ENCODE results near the gene VAMP5.
A peak's percentile ranks its signal among the peaks of the same experiment; 100 is the strongest.
"Not testable (repeated sequence)": the region's sequence is repeated elsewhere in the genome, so short reads cannot be mapped to it uniquely, and the experiment has no call there.

Gene VAMP5

DNA sequence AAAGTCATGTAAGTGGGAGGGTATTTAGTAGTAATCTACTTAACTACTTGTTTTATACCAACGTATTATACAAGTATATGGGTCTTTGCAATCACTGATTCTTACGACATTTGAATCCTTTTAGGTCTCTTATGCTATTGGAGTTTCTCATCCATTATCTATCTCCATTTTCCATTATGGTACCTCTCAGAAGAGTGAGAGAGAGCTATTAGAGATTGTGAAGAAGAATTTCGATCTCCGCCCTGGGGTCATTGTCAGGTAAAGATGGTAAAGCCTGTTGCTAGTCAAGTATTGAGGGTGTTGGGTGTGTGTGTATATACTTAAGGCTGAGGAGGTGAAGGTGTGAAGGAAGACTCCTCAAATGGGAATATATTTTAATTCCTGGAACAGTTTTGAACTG lies 41.5 kb upstream of the VAMP5 start:
- peaks cover 75% of the 10 kb centered on the region for H4K20me1 ChIP-seq (ENCODE audit: insufficient read depth, low read length, poor library complexity, severe bottlenecking)
- peak overlapping the region; percentile 93 for H3K4me3 ChIP-seq (ENCODE audit: low read length, poor library complexity, severe bottlenecking)
- H3K4me2 ChIP-seq (ENCODE audit: low read depth, low read length, poor library complexity, severe bottlenecking): peak overlapping the region; percentile 97
- peaks cover 4% of the 10 kb centered on the region for H3K27me3 ChIP-seq (ENCODE audit: insufficient read depth, low read length, poor library complexity, severe bottlenecking)
- H3K9me3 ChIP-seq (ENCODE audit: insufficient read depth, low read depth, low read length): no peaks in the 10 kb centered on the region
- TF ChIP-seq EZH2phosphoT487 (IDR thresholded peaks at IDR 0.05; ENCODE audit: borderline replicate concordance): no peak
- TF ChIP-seq, protein P1, sequence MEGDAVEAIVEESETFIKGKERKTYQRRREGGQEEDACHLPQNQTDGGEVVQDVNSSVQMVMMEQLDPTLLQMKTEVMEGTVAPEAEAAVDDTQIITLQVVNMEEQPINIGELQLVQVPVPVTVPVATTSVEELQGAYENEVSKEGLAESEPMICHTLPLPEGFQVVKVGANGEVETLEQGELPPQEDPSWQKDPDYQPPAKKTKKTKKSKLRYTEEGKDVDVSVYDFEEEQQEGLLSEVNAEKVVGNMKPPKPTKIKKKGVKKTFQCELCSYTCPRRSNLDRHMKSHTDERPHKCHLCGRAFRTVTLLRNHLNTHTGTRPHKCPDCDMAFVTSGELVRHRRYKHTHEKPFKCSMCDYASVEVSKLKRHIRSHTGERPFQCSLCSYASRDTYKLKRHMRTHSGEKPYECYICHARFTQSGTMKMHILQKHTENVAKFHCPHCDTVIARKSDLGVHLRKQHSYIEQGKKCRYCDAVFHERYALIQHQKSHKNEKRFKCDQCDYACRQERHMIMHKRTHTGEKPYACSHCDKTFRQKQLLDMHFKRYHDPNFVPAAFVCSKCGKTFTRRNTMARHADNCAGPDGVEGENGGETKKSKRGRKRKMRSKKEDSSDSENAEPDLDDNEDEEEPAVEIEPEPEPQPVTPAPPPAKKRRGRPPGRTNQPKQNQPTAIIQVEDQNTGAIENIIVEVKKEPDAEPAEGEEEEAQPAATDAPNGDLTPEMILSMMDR (conservative IDR thresholded peaks at IDR 0.05; ENCODE audit: low read length): no peak
- no peak overlapping the region for H2AFZ ChIP-seq (ENCODE audit: low read length)
- H3K9me2 ChIP-seq (replicated peaks; ENCODE audit: low read depth, low read length): no peaks in the 10 kb centered on the region
- peaks cover 23% of the 10 kb centered on the region for H3F3A ChIP-seq (ENCODE audit: low read depth)
- H3K79me2 ChIP-seq (ENCODE audit: insufficient read depth, low read length): peaks cover 65% of the 10 kb centered on the region
- peaks cover 32% of the 10 kb centered on the region for H3K4me1 ChIP-seq (ENCODE audit: insufficient read depth, low read length, poor library complexity, severe bottlenecking)
- H3K36me3 ChIP-seq (ENCODE audit: insufficient read depth, low read length): peaks cover 68% of the 10 kb centered on the region
- H3K9ac ChIP-seq (ENCODE audit: low read depth, low read length, poor library complexity, severe bottlenecking): peak overlapping the region; percentile 100

DNA sequence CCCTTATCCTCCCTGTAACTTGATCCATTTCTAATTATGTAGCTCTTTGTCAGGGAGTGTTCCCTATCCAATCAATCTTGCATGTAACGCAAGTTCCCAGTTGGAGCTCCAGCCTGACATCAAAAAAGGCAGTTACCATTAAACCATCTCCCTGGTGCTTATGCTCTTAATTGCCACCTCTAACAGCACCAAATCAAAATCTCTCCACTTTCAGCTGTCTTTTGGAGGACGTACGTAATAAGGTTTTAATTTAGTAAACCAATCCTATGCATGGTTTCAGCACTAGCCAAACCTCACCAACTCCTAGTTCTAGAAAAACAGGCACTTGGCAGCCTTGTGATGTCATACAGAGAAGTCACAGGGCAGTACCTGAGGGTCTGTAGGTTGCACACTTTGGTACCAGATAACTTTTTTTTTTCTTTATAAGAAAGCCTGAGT lies 40.0 kb upstream of the VAMP5 start:
- Histone ChIP-seq H3K36me3 (ENCODE audit: insufficient read depth, low read length) (peaks cover 68% of the 10 kb centered on the region), H3K79me2 (ENCODE audit: insufficient read depth, low read length) (peaks cover 56% of the 10 kb centered on the region), H3K4me3 (ENCODE audit: low read length, poor library complexity, severe bottlenecking) (peak overlapping the region; percentile 15), H3K4me1 (ENCODE audit: insufficient read depth, low read length, poor library complexity, severe bottlenecking) (peaks cover 32% of the 10 kb centered on the region), H3K4me2 (ENCODE audit: low read depth, low read length, poor library complexity, severe bottlenecking) (peak overlapping the region; percentile 97), H4K20me1 (ENCODE audit: insufficient read depth, low read length, poor library complexity, severe bottlenecking) (peaks cover 73% of the 10 kb centered on the region), H3F3A (ENCODE audit: low read depth) (peaks cover 35% of the 10 kb centered on the region)
- not testable (repeated sequence) for H3K27me3 ChIP-seq (ENCODE audit: insufficient read depth, low read length, poor library complexity, severe bottlenecking); H2AFZ ChIP-seq (ENCODE audit: low read length); H3K9ac ChIP-seq (ENCODE audit: low read depth, low read length, poor library complexity, severe bottlenecking); H3K9me3 ChIP-seq (ENCODE audit: insufficient read depth, low read depth, low read length); H3K9me2 ChIP-seq (replicated peaks; ENCODE audit: low read depth, low read length)

DNA sequence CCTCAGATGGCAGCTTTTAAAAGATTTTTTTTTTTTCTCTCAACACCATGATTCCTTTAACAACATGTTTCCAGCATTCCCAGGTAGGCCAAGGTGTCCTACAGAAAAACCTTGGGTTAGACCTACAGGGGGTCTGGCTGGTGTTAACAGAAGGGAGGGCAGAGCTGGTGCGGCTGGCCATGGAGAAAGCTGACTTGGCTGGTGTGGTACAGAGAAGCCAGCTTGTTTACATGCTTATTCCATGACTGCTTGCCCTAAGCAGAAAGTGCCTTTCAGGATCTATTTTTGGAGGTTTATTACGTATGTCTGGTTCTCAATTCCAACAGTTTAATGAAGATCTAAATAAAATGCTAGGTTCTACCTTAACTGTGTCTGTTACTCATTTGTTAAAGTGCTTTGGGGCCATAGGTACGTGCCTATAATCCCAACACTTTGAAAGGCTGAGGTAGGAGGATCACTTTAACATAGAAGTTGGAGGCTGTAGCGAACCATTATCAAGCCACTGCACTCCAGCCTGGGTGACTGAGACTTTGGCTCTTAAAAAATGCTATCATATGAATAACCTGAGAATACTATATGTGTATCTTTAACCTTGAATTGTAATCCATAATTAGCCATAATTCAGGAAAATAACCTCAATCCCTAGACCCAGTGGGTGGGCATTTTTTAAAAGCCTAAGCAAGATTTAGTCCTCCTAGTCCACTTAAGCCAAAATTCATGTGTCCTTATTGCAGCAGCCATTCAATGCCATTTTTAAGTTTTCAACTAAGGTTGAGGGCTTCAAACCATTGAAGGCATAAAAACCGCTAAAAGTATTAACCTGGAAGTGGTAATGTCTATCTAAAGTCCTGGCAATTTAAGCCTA lies 39.1 kb upstream of the VAMP5 start:
- H4K20me1 ChIP-seq (ENCODE audit: insufficient read depth, low read length, poor library complexity, severe bottlenecking): peaks cover 64% of the 10 kb centered on the region
- not testable (repeated sequence) for H3K9me2 ChIP-seq (replicated peaks; ENCODE audit: low read depth, low read length); H3K9ac ChIP-seq (ENCODE audit: low read depth, low read length, poor library complexity, severe bottlenecking); H3K27me3 ChIP-seq (ENCODE audit: insufficient read depth, low read length, poor library complexity, severe bottlenecking); H3K9me3 ChIP-seq (ENCODE audit: insufficient read depth, low read depth, low read length); H2AFZ ChIP-seq (ENCODE audit: low read length); H3K4me3 ChIP-seq (ENCODE audit: low read length, poor library complexity, severe bottlenecking)
- H3K4me1 ChIP-seq (ENCODE audit: insufficient read depth, low read length, poor library complexity, severe bottlenecking): peaks cover 32% of the 10 kb centered on the region
- peaks cover 35% of the 10 kb centered on the region for H3F3A ChIP-seq (ENCODE audit: low read depth)
- peaks cover 70% of the 10 kb centered on the region for H3K36me3 ChIP-seq (ENCODE audit: insufficient read depth, low read length)
- peak overlapping the region; percentile 97 for H3K4me2 ChIP-seq (ENCODE audit: low read depth, low read length, poor library complexity, severe bottlenecking)
- peaks cover 48% of the 10 kb centered on the region for H3K79me2 ChIP-seq (ENCODE audit: insufficient read depth, low read length)

DNA sequence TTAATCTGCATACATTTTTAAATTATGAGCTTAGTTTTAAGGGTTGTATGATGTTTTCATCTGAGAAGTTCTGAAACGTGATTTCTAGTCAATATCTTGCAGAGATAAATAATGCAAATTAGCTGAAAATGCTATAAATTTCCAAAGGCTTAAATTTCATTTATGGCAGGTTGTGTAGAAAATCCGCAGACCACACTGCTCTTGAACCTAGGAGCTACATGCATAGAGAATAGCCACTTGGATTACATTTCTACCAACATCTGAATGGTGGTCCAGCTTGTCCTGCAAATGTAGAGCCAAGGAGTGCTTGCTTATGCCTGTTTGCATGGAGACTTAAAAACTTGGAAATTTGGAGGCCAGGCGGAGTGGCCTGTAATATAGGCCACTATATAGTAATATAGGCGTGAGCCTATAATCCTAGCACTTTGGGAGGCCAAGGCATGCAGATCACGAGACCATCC lies 38.4 kb upstream of the VAMP5 start:
- no peak for TF ChIP-seq EZH2phosphoT487 (IDR thresholded peaks at IDR 0.05; ENCODE audit: borderline replicate concordance)
- TF ChIP-seq, protein P1 (conservative IDR thresholded peaks at IDR 0.05; ENCODE audit: low read length): no peak
- Histone ChIP-seq H3F3A (ENCODE audit: low read depth) (peaks cover 35% of the 10 kb centered on the region), H3K79me2 (ENCODE audit: insufficient read depth, low read length) (peaks cover 41% of the 10 kb centered on the region), H3K9me3 (ENCODE audit: insufficient read depth, low read depth, low read length) (no peaks in the 10 kb centered on the region), H2AFZ (ENCODE audit: low read length) (no peak overlapping the region), H3K4me1 (ENCODE audit: insufficient read depth, low read length, poor library complexity, severe bottlenecking) (peaks cover 29% of the 10 kb centered on the region), H4K20me1 (ENCODE audit: insufficient read depth, low read length, poor library complexity, severe bottlenecking) (peaks cover 57% of the 10 kb centered on the region), H3K4me2 (ENCODE audit: low read depth, low read length, poor library complexity, severe bottlenecking) (peak overlapping the region; percentile 14), H3K9me2 (replicated peaks; ENCODE audit: low read depth, low read length) (no peaks in the 10 kb centered on the region), H3K4me3 (ENCODE audit: low read length, poor library complexity, severe bottlenecking) (no peak overlapping the region), H3K36me3 (ENCODE audit: insufficient read depth, low read length) (peaks cover 71% of the 10 kb centered on the region), H3K9ac (ENCODE audit: low read depth, low read length, poor library complexity, severe bottlenecking) (no peak overlapping the region), H3K27me3 (ENCODE audit: insufficient read depth, low read length, poor library complexity, severe bottlenecking) (no peaks in the 10 kb centered on the region)
